T-helper 22 cell (primary cell): ENCODE data around the gene GLB1L3.
"Not testable (repeated sequence)": the region's sequence is repeated elsewhere in the genome, so short reads cannot be mapped to it uniquely, and the experiment has no call there.

Experiments used
- DNase-seq: peaks from one replicate; pipeline ENCODE4 v3.0.0-alpha.2; 2020; ENCODE audit warnings: low read depth

Gene GLB1L3

GRCh38 chr11:134275188-134275533, 1.0 kb upstream of the GLB1L3 start:
- DNase-seq: no peak

GRCh38 chr11:134276396-134277182, 410 bp downstream of the GLB1L3 start:
- no peak for DNase-seq

- DNase-seq: no peak
Observed at GRCh38 chr11:134277183-134278001, 1.2 kb downstream of the GLB1L3 start.

- DNase-seq: no peak
Observed at GRCh38 chr11:134278356-134278755, 2.2 kb downstream of the GLB1L3 start.

- not testable (repeated sequence) for DNase-seq
Observed at GRCh38 chr11:134281635-134282034, 5.5 kb downstream of the GLB1L3 start.

- DNase-seq: no peak
Observed at GRCh38 chr11:134282121-134283045, 6.2 kb downstream of the GLB1L3 start.

- no peak for DNase-seq
Observed at GRCh38 chr11:134283461-134284230, 7.5 kb downstream of the GLB1L3 start.

- not testable (repeated sequence) for DNase-seq
Observed at GRCh38 chr11:134284349-134284748, 8.2 kb downstream of the GLB1L3 start.

GRCh38 chr11:134287561-134287960, 11.4 kb downstream of the GLB1L3 start:
- DNase-seq: no peak

GRCh38 chr11:134288486-134288885, 12.3 kb downstream of the GLB1L3 start:
- no peak for DNase-seq

- no peak for DNase-seq
Observed at GRCh38 chr11:134289167-134289566, 13.0 kb downstream of the GLB1L3 start.

- no peak for DNase-seq
Observed at GRCh38 chr11:134289789-134290188, 13.6 kb downstream of the GLB1L3 start.

GRCh38 chr11:134290646-134291045, 14.5 kb downstream of the GLB1L3 start:
- DNase-seq: no peak

- no peak for DNase-seq
Observed at GRCh38 chr11:134291196-134291595, 15.0 kb downstream of the GLB1L3 start.

GRCh38 chr11:134292661-134293060, 16.5 kb downstream of the GLB1L3 start:
- DNase-seq: no peak

GRCh38 chr11:134293119-134294113, 17.2 kb downstream of the GLB1L3 start:
- DNase-seq: no peak

GRCh38 chr11:134294664-134295063, 18.5 kb downstream of the GLB1L3 start:
- no peak for DNase-seq

GRCh38 chr11:134312223-134312622, 36.0 kb downstream of the GLB1L3 start:
- no peak for DNase-seq

GRCh38 chr11:134312807-134313206, 36.6 kb downstream of the GLB1L3 start:
- no peak for DNase-seq

- no peak for DNase-seq
Observed at GRCh38 chr11:134313379-134313778, 37.2 kb downstream of the GLB1L3 start.
